Measurements from ENCODE around the gene PRKCQ.

Gene PRKCQ

DNA sequence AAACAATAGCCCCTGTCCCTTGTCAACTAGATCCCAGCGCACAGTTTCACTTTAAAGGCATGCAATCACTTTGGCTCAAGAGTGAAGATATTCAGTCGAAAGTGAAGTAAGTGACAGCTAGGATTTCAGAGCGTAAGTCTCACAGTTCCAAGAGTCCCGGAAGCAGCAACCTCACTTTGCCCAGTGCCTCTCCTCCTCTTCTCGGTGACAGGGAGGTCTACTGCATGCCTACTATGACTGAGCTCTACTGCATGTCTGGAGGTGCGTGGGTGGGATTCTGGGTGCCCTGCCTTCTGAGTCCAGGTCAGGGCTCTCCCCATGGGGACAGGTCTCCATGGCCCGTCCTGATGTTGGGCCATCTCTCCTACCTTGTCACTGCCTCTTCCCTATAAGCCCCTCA is 17.0 kb downstream of the PRKCQ start:
- no peaks in the 10 kb centered on the region for H3K9me2 ChIP-seq (replicated peaks; ENCODE audit: insufficient read depth, low read length)
- no peak overlapping the region for H3K27ac ChIP-seq (ENCODE audit: low read length)
- H2AFZ ChIP-seq (ENCODE audit: low read length), result no peak overlapping the region
- H4K20me1 ChIP-seq (ENCODE audit: insufficient read depth, low read length), result no peaks in the 10 kb centered on the region
- H3K79me2 ChIP-seq (ENCODE audit: low read length), result no peaks in the 10 kb centered on the region
- no peaks in the 10 kb centered on the region for H3K27me3 ChIP-seq (replicated peaks; ENCODE audit: insufficient read depth, low read length)
- H3K4me1 ChIP-seq (ENCODE audit: low read length), result no peaks in the 10 kb centered on the region
- TF ChIP-seq EZH2 (optimal IDR thresholded peaks at IDR 0.05; ENCODE audit: low read depth, low read length) (no peak), EZH2phosphoT487 (IDR thresholded peaks at IDR 0.05; ENCODE audit: low read length) (no peak)
- TF ChIP-seq, protein P1, sequence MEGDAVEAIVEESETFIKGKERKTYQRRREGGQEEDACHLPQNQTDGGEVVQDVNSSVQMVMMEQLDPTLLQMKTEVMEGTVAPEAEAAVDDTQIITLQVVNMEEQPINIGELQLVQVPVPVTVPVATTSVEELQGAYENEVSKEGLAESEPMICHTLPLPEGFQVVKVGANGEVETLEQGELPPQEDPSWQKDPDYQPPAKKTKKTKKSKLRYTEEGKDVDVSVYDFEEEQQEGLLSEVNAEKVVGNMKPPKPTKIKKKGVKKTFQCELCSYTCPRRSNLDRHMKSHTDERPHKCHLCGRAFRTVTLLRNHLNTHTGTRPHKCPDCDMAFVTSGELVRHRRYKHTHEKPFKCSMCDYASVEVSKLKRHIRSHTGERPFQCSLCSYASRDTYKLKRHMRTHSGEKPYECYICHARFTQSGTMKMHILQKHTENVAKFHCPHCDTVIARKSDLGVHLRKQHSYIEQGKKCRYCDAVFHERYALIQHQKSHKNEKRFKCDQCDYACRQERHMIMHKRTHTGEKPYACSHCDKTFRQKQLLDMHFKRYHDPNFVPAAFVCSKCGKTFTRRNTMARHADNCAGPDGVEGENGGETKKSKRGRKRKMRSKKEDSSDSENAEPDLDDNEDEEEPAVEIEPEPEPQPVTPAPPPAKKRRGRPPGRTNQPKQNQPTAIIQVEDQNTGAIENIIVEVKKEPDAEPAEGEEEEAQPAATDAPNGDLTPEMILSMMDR (IDR thresholded peaks at IDR 0.05; ENCODE audit: low read length), result no peak
- no peak overlapping the region for H3K4me2 ChIP-seq (ENCODE audit: low read depth, low read length)
- H3K9me3 ChIP-seq (replicated peaks; ENCODE audit: insufficient read depth, low read length), result no peaks in the 10 kb centered on the region
- no peaks in the 10 kb centered on the region for H3F3A ChIP-seq (ENCODE audit: insufficient read depth, low read length)
- H3K9ac ChIP-seq (ENCODE audit: low read length), result no peak overlapping the region
- H3K4me3 ChIP-seq (ENCODE audit: low read length), result no peak overlapping the region
- DNase-seq, result no peak
- H3K36me3 ChIP-seq (replicated peaks; ENCODE audit: insufficient read depth, low read length), result no peaks in the 10 kb centered on the region

DNA sequence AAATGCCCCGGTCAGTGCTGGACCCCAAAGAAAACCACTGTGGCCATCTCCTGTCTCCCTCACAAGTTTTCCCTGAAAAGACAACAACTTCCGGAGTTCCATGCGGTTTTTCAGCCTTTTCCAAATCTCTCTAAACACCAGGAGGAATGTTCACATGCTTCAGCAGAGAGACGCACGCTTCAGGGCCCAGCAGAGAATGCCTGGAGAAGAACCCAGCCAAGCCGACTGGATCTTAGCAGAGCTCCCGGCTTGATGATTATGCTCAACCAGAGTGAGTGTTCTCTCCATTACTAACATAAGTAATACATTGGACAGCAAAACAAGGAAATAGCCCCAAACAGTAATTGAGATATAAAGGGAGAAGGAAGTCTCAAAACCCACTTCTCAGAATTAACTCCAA is 17.9 kb downstream of the PRKCQ start:
- Histone ChIP-seq H3K27me3 (replicated peaks; ENCODE audit: insufficient read depth, low read length) (no peaks in the 10 kb centered on the region), H3K4me3 (ENCODE audit: low read length) (no peak overlapping the region), H3K4me2 (ENCODE audit: low read depth, low read length) (no peak overlapping the region), H3F3A (ENCODE audit: insufficient read depth, low read length) (no peaks in the 10 kb centered on the region), H3K36me3 (replicated peaks; ENCODE audit: insufficient read depth, low read length) (no peaks in the 10 kb centered on the region), H3K9me3 (replicated peaks; ENCODE audit: insufficient read depth, low read length) (no peaks in the 10 kb centered on the region), H3K27ac (ENCODE audit: low read length) (no peak overlapping the region), H2AFZ (ENCODE audit: low read length) (no peak overlapping the region), H3K9me2 (replicated peaks; ENCODE audit: insufficient read depth, low read length) (no peaks in the 10 kb centered on the region), H4K20me1 (ENCODE audit: insufficient read depth, low read length) (no peaks in the 10 kb centered on the region), H3K79me2 (ENCODE audit: low read length) (no peaks in the 10 kb centered on the region), H3K9ac (ENCODE audit: low read length) (no peak overlapping the region), H3K4me1 (ENCODE audit: low read length) (no peaks in the 10 kb centered on the region)
- DNase-seq, result no peak
- TF ChIP-seq EZH2 (optimal IDR thresholded peaks at IDR 0.05; ENCODE audit: low read depth, low read length) (no peak), EZH2phosphoT487 (IDR thresholded peaks at IDR 0.05; ENCODE audit: low read length) (no peak)
- TF ChIP-seq, protein P1 (IDR thresholded peaks at IDR 0.05; ENCODE audit: low read length), result no peak

DNA sequence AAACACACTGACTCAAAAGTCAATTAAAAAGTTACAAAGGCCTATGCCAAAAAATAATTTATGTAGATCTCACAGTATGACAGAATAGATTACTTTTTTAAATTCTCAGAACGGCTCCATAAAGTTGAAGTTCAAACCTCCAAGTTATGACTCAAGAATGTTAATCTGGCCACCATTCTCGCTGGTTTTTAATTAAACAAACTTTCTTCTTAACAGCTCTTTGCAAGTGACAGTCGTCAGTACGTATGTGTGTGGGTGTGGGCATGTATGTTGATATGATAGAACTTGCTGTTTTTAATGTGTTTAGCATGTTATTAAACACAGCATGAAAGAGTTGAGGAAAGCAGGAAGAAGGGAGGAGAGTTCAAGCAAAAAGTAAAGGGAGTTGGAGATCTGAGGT is 18.5 kb downstream of the PRKCQ start:
- no peaks in the 10 kb centered on the region for H3F3A ChIP-seq (ENCODE audit: insufficient read depth, low read length)
- H2AFZ ChIP-seq (ENCODE audit: low read length), result no peak overlapping the region
- no peaks in the 10 kb centered on the region for H3K79me2 ChIP-seq (ENCODE audit: low read length)
- no peaks in the 10 kb centered on the region for H3K9me3 ChIP-seq (replicated peaks; ENCODE audit: insufficient read depth, low read length)
- no peaks in the 10 kb centered on the region for H3K36me3 ChIP-seq (replicated peaks; ENCODE audit: insufficient read depth, low read length)
- no peak overlapping the region for H3K4me3 ChIP-seq (ENCODE audit: low read length)
- H3K27ac ChIP-seq (ENCODE audit: low read length), result no peak overlapping the region
- no peak for DNase-seq
- no peak overlapping the region for H3K9ac ChIP-seq (ENCODE audit: low read length)
- no peaks in the 10 kb centered on the region for H4K20me1 ChIP-seq (ENCODE audit: insufficient read depth, low read length)
- H3K27me3 ChIP-seq (replicated peaks; ENCODE audit: insufficient read depth, low read length), result no peaks in the 10 kb centered on the region
- no peaks in the 10 kb centered on the region for H3K9me2 ChIP-seq (replicated peaks; ENCODE audit: insufficient read depth, low read length)
- no peak overlapping the region for H3K4me2 ChIP-seq (ENCODE audit: low read depth, low read length)
- TF ChIP-seq, protein P1 (IDR thresholded peaks at IDR 0.05; ENCODE audit: low read length), result no peak
- no peak for TF ChIP-seq EZH2phosphoT487 (IDR thresholded peaks at IDR 0.05; ENCODE audit: low read length)
- no peak for TF ChIP-seq EZH2 (optimal IDR thresholded peaks at IDR 0.05; ENCODE audit: low read depth, low read length)
- no peaks in the 10 kb centered on the region for H3K4me1 ChIP-seq (ENCODE audit: low read length)

Data from MM.1S (cell line).